Right cardiac atrium (tissue), 5 donors: ENCODE data around the gene NUP214. TPM values are rescaled to one million over a fixed set of nuclear protein-coding genes. Genes with fewer than 3 reads are reported as not detected.
A peak's percentile ranks its signal among the peaks of the same experiment; 100 is the strongest.
"Not testable (repeated sequence)": the region's sequence is repeated elsewhere in the genome, so short reads cannot be mapped to it uniquely, and the experiment has no call there.

Experiments
- ATAC-seq, 2 donors: fragments of 200-7000 bp; cut with Tn5 transposase; one replicate each; pipeline versions ENCODE4 v1.8.0 to v1.9.1; 2020; ENCODE audit warnings: moderate library complexity in 2 of 2, mild to moderate bottlenecking in 1 of 2
- DNase-seq, 3 donors: peaks; one replicate each; pipeline ENCODE4 v3.0.0-alpha.2; 2020
- H3K27ac ChIP-seq: one replicate; pipeline ENCODE4 v1.5.1; 2013; ENCODE audit warnings: mild to moderate bottlenecking, low read length, control low read depth, moderate library complexity
- H3K27me3 ChIP-seq: one replicate; pipeline ENCODE4 v1.6.1; 2013; ENCODE audit not compliant: control insufficient read depth, insufficient read depth
- H3K4me1 ChIP-seq: one replicate; pipeline ENCODE4 v1.6.1; 2013; ENCODE audit warnings: low read length; ENCODE audit not compliant: control insufficient read depth, insufficient read depth
- H3K4me3 ChIP-seq: one replicate; pipeline ENCODE4 v1.5.1; 2013; ENCODE audit warnings: low read length, control low read depth
- H3K9me3 ChIP-seq: one replicate; pipeline ENCODE4 v1.6.1; 2013; ENCODE audit warnings: low read length; ENCODE audit not compliant: control insufficient read depth
- WGBS: extraction: QIAGEN DNeasy Blood & Tissue Kit; methylation state at CpG from one replicate; pipeline ENCODE4 v1.1.7; 2013; 5-methylcytosine and 5-hydroxymethylcytosine counted together
- intact Hi-C, 4 donors: fragments of 100-400 bp; cut with DNase I; formaldehyde crosslinking; loops; one replicate each; pipeline versions ENCODE4 v1.11.0 to v1.14.0; 2022 to 2023
- polyA plus RNA-seq: library from polyadenylated mRNA; stranded (reverse); fragments of 200-250 nt; gene quantifications from one replicate; pipeline ENCODE4 v1.2.3, GENCODE V29; 2013
- total RNA-seq, 4 donors: library from RNA; stranded (reverse); fragmentation: NEBNext Ultra II Directional; extraction: Animal tissue kit (Norgen Biotek cat#: 25700); gene quantifications; one replicate each; pipeline ENCODE4 v1.2.1, GENCODE V29; 2021
- donor health status: healthy with polysubstance abuse.
- donor health status: DM: no; HTN: yes; CAD: no.
- donor health status: DM: no; HTN: no; CAD: no.
- donor health status: DM: no; HTN: yes; CAD: no; lungs with severe emphysema.
- donor health status: DM: yes; HTN: yes; CAD: no.

Gene NUP214
- total and polyA plus RNA-seq, 5 donors: 12.0 to 34.6 (median 27.5) TPM

GRCh38 chr9:131097948-131098278 is 27.5 kb upstream of the NUP214 start:
- peak in 1 of 2 donors; percentile 25 for ATAC-seq
- Histone ChIP-seq H3K27ac (no peak overlapping the region), H3K27me3 (no peaks in the 10 kb centered on the region), H3K4me3 (no peak overlapping the region), H3K9me3 (no peaks in the 10 kb centered on the region), H3K4me1 (peaks cover 2% of the 10 kb centered on the region)
- WGBS: 69% methylated on average over 8 of the region's 8 CpGs
- intact Hi-C loops: no loop called here
- DNase-seq: peak; percentile 61 to 90 (median 77)

GRCh38 chr9:131098391-131099101 is 26.8 kb upstream of the NUP214 start:
- WGBS: 72% methylated on average over 13 of the region's 13 CpGs
- peak in 1 of 3 donors; percentile 81 for DNase-seq
- intact Hi-C loops: no loop called here
- peaks cover 4% of the 10 kb centered on the region for H3K4me1 ChIP-seq
- H3K9me3 ChIP-seq: no peaks in the 10 kb centered on the region
- ATAC-seq: no peak
- H3K4me3 ChIP-seq: no peak overlapping the region
- H3K27me3 ChIP-seq: no peaks in the 10 kb centered on the region
- peak overlapping the region; percentile 39 for H3K27ac ChIP-seq

- intact Hi-C loops: no loop called here
- Histone ChIP-seq H3K4me1 (peaks cover 4% of the 10 kb centered on the region), H3K27me3 (no peaks in the 10 kb centered on the region), H3K27ac (no peak overlapping the region), H3K9me3 (no peaks in the 10 kb centered on the region), H3K4me3 (no peak overlapping the region)
- peak in 1 of 3 donors; percentile 33 for DNase-seq
- 74% methylated on average over 8 of the region's 8 CpGs for WGBS
- ATAC-seq: no peak
These were observed 26.2 kb upstream of the NUP214 start for GRCh38 chr9:131099102-131099606.

- peak in 1 of 3 donors; percentile 31 for DNase-seq
- H3K27me3 ChIP-seq, ATAC-seq, H3K27ac ChIP-seq, H3K4me1 ChIP-seq, intact Hi-C loops, H3K9me3 ChIP-seq, H3K4me3 ChIP-seq: not testable (repeated sequence)
- 92% methylated on average over 8 of the region's 8 CpGs for WGBS
These were observed 25.5 kb upstream of the NUP214 start for GRCh38 chr9:131099845-131100244.

- DNase-seq (no peak), ATAC-seq (no peak)
- peaks cover 4% of the 10 kb centered on the region for H3K4me1 ChIP-seq
- H3K9me3 ChIP-seq: no peaks in the 10 kb centered on the region
- no peak overlapping the region for H3K4me3 ChIP-seq
- intact Hi-C loops: no loop called here
- WGBS: 69% methylated on average over 9 of the region's 9 CpGs
- H3K27ac ChIP-seq: no peak overlapping the region
- no peaks in the 10 kb centered on the region for H3K27me3 ChIP-seq
These were observed 24.9 kb upstream of the NUP214 start for GRCh38 chr9:131100445-131100844.

- Histone ChIP-seq H3K4me3 (no peak overlapping the region), H3K27ac (no peak overlapping the region), H3K9me3 (no peaks in the 10 kb centered on the region), H3K27me3 (no peaks in the 10 kb centered on the region), H3K4me1 (peaks cover 4% of the 10 kb centered on the region)
- DNase-seq (no peak), ATAC-seq (no peak)
- 88% methylated on average over 11 of the region's 11 CpGs for WGBS
- intact Hi-C loops: no loop called here
These were observed 24.0 kb upstream of the NUP214 start for GRCh38 chr9:131101207-131101964.

GRCh38 chr9:131103024-131103423 is 22.4 kb upstream of the NUP214 start:
- peaks cover 7% of the 10 kb centered on the region for H3K4me1 ChIP-seq
- intact Hi-C loops: no loop called here
- peak overlapping the region; percentile 49 for H3K27ac ChIP-seq
- no peak for ATAC-seq
- no peak for DNase-seq
- 81% methylated on average over 9 of the region's 9 CpGs for WGBS
- H3K9me3 ChIP-seq: no peaks in the 10 kb centered on the region
- H3K27me3 ChIP-seq: no peaks in the 10 kb centered on the region
- no peak overlapping the region for H3K4me3 ChIP-seq

- WGBS: 91% methylated on average over 3 of the region's 3 CpGs
- Histone ChIP-seq H3K27ac (no peak overlapping the region), H3K27me3 (no peaks in the 10 kb centered on the region), H3K4me1 (peaks cover 7% of the 10 kb centered on the region), H3K4me3 (no peak overlapping the region), H3K9me3 (no peaks in the 10 kb centered on the region)
- ATAC-seq: no peak
- no peak for DNase-seq
- intact Hi-C loops: no loop called here
These were observed 21.9 kb upstream of the NUP214 start for GRCh38 chr9:131103535-131103934.

GRCh38 chr9:131104016-131104740 is 21.2 kb upstream of the NUP214 start:
- intact Hi-C loops: no loop called here
- no peak for ATAC-seq
- no peak overlapping the region for H3K27ac ChIP-seq
- no peak for DNase-seq
- peaks cover 4% of the 10 kb centered on the region for H3K4me1 ChIP-seq
- 86% methylated on average over 5 of the region's 5 CpGs for WGBS
- no peaks in the 10 kb centered on the region for H3K9me3 ChIP-seq
- H3K27me3 ChIP-seq: no peaks in the 10 kb centered on the region
- no peak overlapping the region for H3K4me3 ChIP-seq

- Histone ChIP-seq H3K27ac (no peak overlapping the region), H3K4me1 (peaks cover 4% of the 10 kb centered on the region), H3K9me3 (no peaks in the 10 kb centered on the region), H3K4me3 (no peak overlapping the region), H3K27me3 (no peaks in the 10 kb centered on the region)
- intact Hi-C loops: no loop called here
- no peak for DNase-seq
- WGBS: 93% methylated on average over 8 of the region's 8 CpGs
- no peak for ATAC-seq
These were observed 19.4 kb upstream of the NUP214 start for GRCh38 chr9:131105952-131106351.

- WGBS: 46% methylated on average over 8 of the region's 8 CpGs
- DNase-seq (peak in 2 of 3 donors; percentile 65 to 81), ATAC-seq (peak; percentile 78 to 86)
- Histone ChIP-seq H3K9me3 (no peaks in the 10 kb centered on the region), H3K4me1 (peaks cover 4% of the 10 kb centered on the region), H3K27me3 (no peaks in the 10 kb centered on the region), H3K4me3 (no peak overlapping the region), H3K27ac (peak overlapping the region; percentile 59)
- intact Hi-C loops: no loop called here
These were observed 17.6 kb upstream of the NUP214 start for GRCh38 chr9:131107760-131108159.
